ENCODE data around the gene MON1B.

Gene MON1B

DNA sequence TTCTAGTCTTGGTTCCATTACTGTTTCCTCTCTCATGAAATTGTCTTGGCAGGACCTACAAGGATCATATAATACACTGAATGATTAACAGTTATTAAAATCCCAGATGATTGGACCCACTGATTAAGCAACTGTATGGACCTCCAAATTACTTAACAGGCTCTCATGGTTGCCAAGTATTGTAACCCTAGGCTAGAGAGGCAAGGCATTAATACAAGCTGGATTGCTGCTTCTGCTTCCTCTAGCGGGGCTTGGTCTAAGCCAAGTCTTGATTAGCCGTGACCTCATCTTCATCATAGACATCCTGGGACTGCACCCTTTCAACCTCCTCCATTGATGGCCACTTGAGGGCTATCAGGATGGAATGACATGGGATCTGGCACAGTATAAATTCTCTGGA is 55.2 kb downstream of the MON1B start:
- no peak for DNase-seq (ENCODE audit: low read depth in 2 of 2)

DNA sequence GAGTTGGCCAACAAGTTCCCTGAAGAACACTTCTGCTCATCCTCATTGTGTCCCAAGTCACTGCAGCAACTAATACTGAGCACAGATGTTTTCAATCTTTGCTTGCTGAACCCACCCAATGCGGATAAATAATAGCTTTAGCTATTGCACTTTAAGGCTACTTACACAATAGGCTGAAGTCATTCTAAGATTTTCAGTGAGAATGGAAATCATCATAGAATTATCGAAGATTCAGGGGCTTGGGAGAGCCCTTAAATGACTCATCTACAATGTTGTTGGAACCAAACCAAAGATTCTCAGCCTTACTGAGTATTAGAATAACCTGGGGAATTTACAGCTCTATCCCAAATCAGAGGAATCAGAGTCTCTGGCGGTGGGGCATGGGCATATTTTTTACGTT is 59.4 kb downstream of the MON1B start:
- DNase-seq (ENCODE audit: low read depth in 2 of 2), result no peak

Measured in stimulated activated CD8-positive, alpha-beta memory T cell treated with anti-CD3 and anti-CD28 coated beads, Interleukin-2, amount 100 ng/mL, for 48 hours (primary cell).